Measurements from ENCODE around the gene UBE2H.

DNA sequence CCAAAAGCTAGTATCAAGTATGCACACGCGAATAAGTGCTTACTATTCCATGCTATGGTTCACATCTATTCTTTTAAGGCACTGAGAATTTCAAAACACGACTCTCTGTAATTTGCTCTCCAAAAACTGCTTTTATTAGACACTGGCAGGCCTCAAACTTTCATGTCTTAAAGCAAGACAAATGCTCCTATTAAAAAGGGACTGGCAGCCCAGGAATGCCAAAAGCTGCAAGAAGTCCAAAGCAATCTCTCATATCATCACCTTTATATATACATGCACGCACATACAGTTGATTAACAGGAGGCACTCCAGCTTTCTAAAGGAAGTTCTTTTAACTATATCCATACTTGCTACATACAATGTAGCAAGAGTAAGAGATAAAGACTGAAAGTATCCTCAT, 34.8 kb downstream of the UBE2H start:
- TF ChIP-seq, protein P1, sequence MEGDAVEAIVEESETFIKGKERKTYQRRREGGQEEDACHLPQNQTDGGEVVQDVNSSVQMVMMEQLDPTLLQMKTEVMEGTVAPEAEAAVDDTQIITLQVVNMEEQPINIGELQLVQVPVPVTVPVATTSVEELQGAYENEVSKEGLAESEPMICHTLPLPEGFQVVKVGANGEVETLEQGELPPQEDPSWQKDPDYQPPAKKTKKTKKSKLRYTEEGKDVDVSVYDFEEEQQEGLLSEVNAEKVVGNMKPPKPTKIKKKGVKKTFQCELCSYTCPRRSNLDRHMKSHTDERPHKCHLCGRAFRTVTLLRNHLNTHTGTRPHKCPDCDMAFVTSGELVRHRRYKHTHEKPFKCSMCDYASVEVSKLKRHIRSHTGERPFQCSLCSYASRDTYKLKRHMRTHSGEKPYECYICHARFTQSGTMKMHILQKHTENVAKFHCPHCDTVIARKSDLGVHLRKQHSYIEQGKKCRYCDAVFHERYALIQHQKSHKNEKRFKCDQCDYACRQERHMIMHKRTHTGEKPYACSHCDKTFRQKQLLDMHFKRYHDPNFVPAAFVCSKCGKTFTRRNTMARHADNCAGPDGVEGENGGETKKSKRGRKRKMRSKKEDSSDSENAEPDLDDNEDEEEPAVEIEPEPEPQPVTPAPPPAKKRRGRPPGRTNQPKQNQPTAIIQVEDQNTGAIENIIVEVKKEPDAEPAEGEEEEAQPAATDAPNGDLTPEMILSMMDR (IDR thresholded peaks at IDR 0.05), result no peak
- no peak for TF ChIP-seq EZH2 (IDR thresholded peaks at IDR 0.05; ENCODE audit: borderline replicate concordance, insufficient read depth, low read depth, low read length, poor library complexity, severe bottlenecking)
